Heart left ventricle (tissue), 16 donors: Measurements from ENCODE around the gene METRNL. TPM values are rescaled to one million over a fixed set of nuclear protein-coding genes. Genes with fewer than 3 reads are reported as not detected.

ENCODE experiments used
- ATAC-seq, 4 donors: fragments of 200-7000 bp; cut with Tn5 transposase; one replicate each; pipeline ENCODE4 v1.9.1; 2020 to 2022; ENCODE audit warnings: moderate library complexity in 4 of 4, mild to moderate bottlenecking in 3 of 4, moderate number of reproducible peaks in 1 of 4
- DNase-seq, 5 donors: peaks; one replicate each; pipeline ENCODE4 v3.0.0-alpha.2; 2020
- H3K27ac ChIP-seq, 12 donors: fragments of 200-600 bp; sonication (generic) in 4 of 12; one replicate each; pipeline versions ENCODE4 v1.5.0 to v1.8.0; 2016 to 2022; ENCODE audit warnings: mild to moderate bottlenecking in 2 of 12
- H3K27me3 ChIP-seq, 9 donors: fragments of 200-600 bp; sonication (generic) in 2 of 9; one replicate each; pipeline versions ENCODE4 v1.5.1 to v1.8.0; 2016 to 2022; ENCODE audit warnings: mild to moderate bottlenecking in 3 of 9
- H3K36me3 ChIP-seq, 9 donors: fragments of 200-600 bp; sonication (generic) in 2 of 9; one replicate each; pipeline versions ENCODE4 v1.5.0 to v1.8.0; 2018 to 2022; ENCODE audit warnings: mild to moderate bottlenecking in 2 of 9
- H3K4me1 ChIP-seq, 12 donors: fragments of 200-600 bp; sonication (generic) in 4 of 12; one replicate each; pipeline versions ENCODE4 v1.5.0 to v1.8.0; 2016 to 2022; ENCODE audit warnings: mild to moderate bottlenecking in 3 of 12
- H3K4me3 ChIP-seq, 12 donors: fragments of 200-600 bp; sonication (generic) in 4 of 12; one replicate each; pipeline versions ENCODE4 v1.5.0 to v1.8.0; 2017 to 2022; ENCODE audit warnings: mild to moderate bottlenecking in 9 of 12, moderate library complexity in 4 of 12
- H3K9me3 ChIP-seq, 12 donors: fragments of 200-600 bp; sonication (generic) in 4 of 12; one replicate each; pipeline versions ENCODE4 v1.5.0 to v1.8.0; 2016 to 2022; ENCODE audit warnings: mild to moderate bottlenecking in 1 of 12
- CTCF ChIP-seq, 12 donors: fragments of 200-600 bp; sonication (generic) in 4 of 12; IDR thresholded peaks; one replicate each; pipeline versions ENCODE4 v1.5.0 to v1.8.0; 2018 to 2022; ENCODE audit warnings: antibody characterized with exemption in 12 of 12, mild to moderate bottlenecking in 5 of 12
- POLR2A ChIP-seq, 2 donors: fragments of 450-650 bp; IDR thresholded peaks; one replicate each; pipeline ENCODE4 v1.6.1; 2017; ENCODE audit warnings: antibody characterized with exemption in 2 of 2, mild to moderate bottlenecking in 2 of 2, moderate library complexity in 2 of 2
- WGBS, 4 donors: extraction: QIAGEN DNeasy Blood & Tissue Kit in 2 of 4; methylation state at CpG; one replicate each; pipeline versions ENCODE4 v1.1.5 to v1.1.7; 2013 to 2018; 5-methylcytosine and 5-hydroxymethylcytosine counted together
- intact Hi-C, 10 donors: fragments of 100-400 bp; cut with DNase I; formaldehyde crosslinking; loops; one replicate each; pipeline versions ENCODE4 v1.11.1 to v1.14.2; 2022
- polyA plus RNA-seq, 2 donors: library from polyadenylated mRNA; stranded (reverse); fragments of 200-250 nt; gene quantifications; one replicate each; pipeline ENCODE4 v1.2.3, GENCODE V29; 2013
- total RNA-seq, 9 donors: library from RNA; depleted of rRNA in 2 of 9; stranded (reverse); fragments of >200 nt in 2 of 9; fragmentation: NEBNext Ultra II Directional in 3 of 9; extraction: Animal tissue kit (Norgen Biotek cat#: 25700) in 3 of 9; gene quantifications; one replicate each; pipeline versions ENCODE4 v1.1.0 to v1.2.4, GENCODE V29; 2016 to 2023
- donor health status: ischemic (EF 13 %, LVEDD 7.1; RV severe dilation, severe dysfunction).
- donor health status: healthy with polysubstance abuse.
- donor health status: DM: no; HTN: yes; CAD: no.
- donor health status: DM: no; HTN: no; CAD: no.
- donor health status: ischemic (EF 25% LVEDD 6.9; RV normal size, moderate dysfunction).
- donor health status: ischemic (EF 25% LVEDD 5.7; RV mildly dilated, moderate dysfunction).
- donor health status: healthy.
- donor health status: DM: yes; HTN: yes; CAD: no.
- donor health status: ischemic (EF 35%, LVEDD 5.7; RV mildly dilated, moderate dysfunction).
- donor health status: nonischemic (EF 11% LVEDD 7.7; RV severe dilation, severe dysfunction).
- donor health status: DM: yes; HTN: yes; CAD: no.
- donor health status: PGD.
- donor health status: ischemic (EF 29% LVEDD 5.4; RV normal size, mild dysfunction).
- donor health status: nonischemic (EF 23%, LVEDD 6.1; RV moderate dilation, normal function).

The METRNL gene
- total and polyA plus RNA-seq, 11 donors: 59.4 to 144 (median 79.5) TPM

GRCh38 chr17:83104577-83105505 lies 25.4 kb downstream of the METRNL start:
- 61 to 78% (median 72%) methylated on average over 26 to 45 of the region's 45 CpGs for WGBS, 4 donors
- no peak for DNase-seq
- Histone ChIP-seq H3K27me3 (peaks cover 0 to 5% (median 0%) of the 10 kb centered on the region in 9 donors), H3K4me3 (no peak overlapping the region), H3K4me1 (peaks cover 0 to 36% (median 24%) of the 10 kb centered on the region in 12 donors), H3K27ac (peak overlapping the region in 2 of 12 donors; percentile 8 to 65), H3K9me3 (no peaks in the 10 kb centered on the region), H3K36me3 (no peaks in the 10 kb centered on the region)
- TF ChIP-seq POLR2A (IDR thresholded peaks at IDR 0.05) (no peak), CTCF (IDR thresholded peaks at IDR 0.05) (no peak)
- ATAC-seq: peak in 1 of 4 donors; percentile 0
- intact Hi-C loops: no loop called here

DNA sequence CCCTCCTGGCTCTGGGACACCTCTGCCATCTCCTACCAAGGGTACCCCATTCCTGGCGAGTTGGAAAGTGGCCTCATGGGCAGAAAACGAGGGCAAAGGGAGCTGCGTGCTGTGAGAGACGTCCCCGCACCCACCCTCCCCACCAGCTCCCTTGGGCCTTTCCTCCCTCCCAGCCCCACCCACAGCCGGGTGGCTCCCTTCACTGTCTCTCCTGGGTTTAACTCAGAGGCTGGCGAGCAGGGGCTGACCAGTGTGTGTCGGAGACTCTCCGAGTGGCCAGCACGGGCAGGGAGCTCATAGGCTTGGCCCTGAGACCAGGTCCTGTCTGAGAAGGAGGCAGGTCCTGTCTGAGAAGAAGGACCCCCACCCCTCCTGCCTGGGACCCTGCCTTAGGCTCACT lies 26.1 kb downstream of the METRNL start:
- peaks cover 0 to 37% (median 25%) of the 10 kb centered on the region in 12 donors for H3K4me1 ChIP-seq
- H3K4me3 ChIP-seq: no peak overlapping the region
- no peak for ATAC-seq
- H3K27ac ChIP-seq: peak overlapping the region in 1 of 12 donors; percentile 18
- H3K36me3 ChIP-seq: no peaks in the 10 kb centered on the region
- intact Hi-C loops: no loop called here
- DNase-seq: no peak
- no peaks in the 10 kb centered on the region for H3K9me3 ChIP-seq
- no peaks in the 10 kb centered on the region for H3K27me3 ChIP-seq
- TF ChIP-seq POLR2A (IDR thresholded peaks at IDR 0.05) (no peak), CTCF (IDR thresholded peaks at IDR 0.05) (no peak)
- WGBS, 4 donors: 55 to 80% (median 71%) methylated on average over 9 to 10 of the region's 10 CpGs

DNA sequence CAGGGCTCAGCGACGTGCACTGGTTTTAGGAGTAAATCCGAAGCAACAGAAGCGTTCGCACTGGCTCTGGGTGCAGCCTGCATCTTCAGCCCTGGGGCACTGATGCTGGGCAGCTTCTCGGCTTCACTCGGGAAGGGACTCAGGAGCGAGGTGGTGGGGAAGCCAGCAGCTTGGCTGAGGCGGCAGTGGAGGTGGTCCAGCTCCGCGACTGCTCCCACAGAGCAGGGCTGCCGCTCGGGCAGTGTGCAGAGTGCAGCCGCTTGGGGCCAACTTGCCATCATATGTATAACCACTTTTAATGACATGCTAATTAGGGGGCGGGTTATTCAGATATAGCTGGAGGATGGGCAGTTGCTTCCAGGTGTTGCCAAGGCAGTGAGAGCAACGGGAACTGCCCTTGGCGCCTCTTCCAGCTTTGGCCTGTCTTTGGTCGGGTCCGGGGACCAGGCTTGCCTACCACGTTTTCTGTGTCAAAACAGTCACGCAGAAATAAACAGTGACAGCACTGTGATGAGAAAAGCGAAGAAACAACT lies 26.7 kb downstream of the METRNL start:
- ATAC-seq (no peak), DNase-seq (no peak)
- intact Hi-C loops: no loop called here
- H3K27me3 ChIP-seq: no peaks in the 10 kb centered on the region
- no peaks in the 10 kb centered on the region for H3K9me3 ChIP-seq
- H3K27ac ChIP-seq: peak overlapping the region in 1 of 12 donors; percentile 18
- H3K4me1 ChIP-seq: peaks cover 0 to 38% (median 26%) of the 10 kb centered on the region in 12 donors
- no peak overlapping the region for H3K4me3 ChIP-seq
- no peaks in the 10 kb centered on the region for H3K36me3 ChIP-seq
- TF ChIP-seq CTCF (IDR thresholded peaks at IDR 0.05): no peak
- no peak for TF ChIP-seq POLR2A (IDR thresholded peaks at IDR 0.05)
- 78 to 86% (median 83%) methylated on average over 18 to 22 of the region's 22 CpGs for WGBS, 4 donors

DNA sequence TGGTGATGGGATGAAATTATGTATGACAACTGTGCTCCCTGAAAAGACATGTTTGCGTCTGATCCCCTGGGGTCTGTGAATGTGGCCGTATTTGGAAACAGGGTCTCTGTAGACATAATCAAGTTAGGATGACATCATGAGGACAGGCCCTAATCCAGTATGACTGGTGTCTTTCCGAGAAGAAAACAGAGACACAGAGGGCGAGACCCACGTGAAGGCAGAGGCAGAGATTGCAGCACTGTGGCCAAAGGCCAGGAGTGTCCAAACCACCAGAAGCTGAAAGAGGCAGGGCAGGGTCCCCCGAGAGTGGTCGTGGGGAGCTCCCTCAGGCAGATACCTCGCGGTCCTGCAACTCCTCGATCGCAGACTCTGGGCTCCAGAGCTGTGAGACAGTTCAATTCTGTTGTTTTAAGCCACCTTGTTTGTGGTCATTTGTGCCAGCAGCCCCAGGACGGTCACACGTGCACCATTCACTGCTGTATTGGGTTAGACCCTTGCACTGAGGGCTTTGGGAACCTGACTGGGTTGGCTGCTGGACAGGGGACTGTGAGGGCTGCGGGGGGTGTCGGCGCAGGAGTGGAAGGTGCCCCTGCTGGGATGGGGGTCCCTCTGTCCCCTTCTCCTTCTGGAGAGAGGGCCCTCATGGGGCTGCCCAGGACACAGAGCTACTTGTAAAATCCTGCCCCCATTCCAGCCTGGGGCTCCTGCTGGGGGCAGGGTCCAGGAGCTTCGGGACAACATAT lies 27.7 kb downstream of the METRNL start:
- TF ChIP-seq POLR2A (IDR thresholded peaks at IDR 0.05) (no peak), CTCF (IDR thresholded peaks at IDR 0.05) (no peak)
- 65 to 75% (median 69%) methylated on average over 16 to 17 of the region's 17 CpGs for WGBS, 4 donors
- Histone ChIP-seq H3K27me3 (no peaks in the 10 kb centered on the region), H3K36me3 (no peaks in the 10 kb centered on the region), H3K27ac (no peak overlapping the region), H3K4me1 (peaks cover 0 to 30% (median 19%) of the 10 kb centered on the region in 12 donors), H3K9me3 (no peaks in the 10 kb centered on the region), H3K4me3 (no peak overlapping the region)
- intact Hi-C loops: no loop called here
- DNase-seq: no peak
- no peak for ATAC-seq
